Neural cell (in vitro differentiated cells): ENCODE measurements around the gene SERPINA3.
"Not testable (repeated sequence)": the region's sequence is repeated elsewhere in the genome, so short reads cannot be mapped to it uniquely, and the experiment has no call there.

Experiments
- EP300 ChIP-seq: fragments of 450-650 bp; conservative IDR thresholded peaks from 2 replicates; pipeline ENCODE4 v1.6.1; 2014; ENCODE audit warnings: antibody characterized with exemption, mild to moderate bottlenecking, moderate library complexity; ENCODE audit not compliant: poor library complexity, severe bottlenecking
- EZH2 ChIP-seq: fragments of 200-600, 300-800 bp; shearing (Covaris generic), sonication (generic); IDR thresholded peaks from 2 replicates; pipeline ENCODE4 v1.6.1; 2014; ENCODE audit warnings: antibody characterized with exemption, low read length, borderline replicate concordance, mild to moderate bottlenecking; ENCODE audit not compliant: insufficient read depth, poor library complexity, severe bottlenecking
- POLR2AphosphoS5 ChIP-seq: IDR thresholded peaks from 2 replicates; pipeline ENCODE4 v1.6.1; 2012
- RAD21 ChIP-seq: fragments of 450-650 bp; conservative IDR thresholded peaks from 2 replicates; pipeline ENCODE4 v1.6.1; 2014; ENCODE audit warnings: antibody characterized with exemption, mild to moderate bottlenecking, moderate library complexity
- REST ChIP-seq: IDR thresholded peaks from 2 replicates; pipeline ENCODE4 v1.6.1; 2012; ENCODE audit warnings: borderline replicate concordance
- SMC3 ChIP-seq: fragments of 450-650 bp; conservative IDR thresholded peaks from 2 replicates; pipeline ENCODE4 v1.6.1; 2014; ENCODE audit warnings: antibody characterized with exemption, mild to moderate bottlenecking, moderate library complexity; ENCODE audit not compliant: poor library complexity
- TAF1 ChIP-seq: IDR thresholded peaks from 2 replicates; pipeline ENCODE4 v1.6.1; 2012; ENCODE audit warnings: low read depth
- TF ChIP-seq, protein P1 (sequence below): fragments of 450-650 bp; IDR thresholded peaks from 2 replicates; pipeline ENCODE4 v1.5.1; 2014; ENCODE audit warnings: antibody characterized with exemption, mild to moderate bottlenecking, moderate library complexity; ENCODE audit not compliant: poor library complexity, severe bottlenecking

GRCh38 chr14:94637814-94638213 is 25.6 kb downstream of the SERPINA3 start:
- TF ChIP-seq EZH2, EP300, RAD21, POLR2AphosphoS5, SMC3, TAF1, REST: not testable (repeated sequence)
- TF ChIP-seq, protein P1, sequence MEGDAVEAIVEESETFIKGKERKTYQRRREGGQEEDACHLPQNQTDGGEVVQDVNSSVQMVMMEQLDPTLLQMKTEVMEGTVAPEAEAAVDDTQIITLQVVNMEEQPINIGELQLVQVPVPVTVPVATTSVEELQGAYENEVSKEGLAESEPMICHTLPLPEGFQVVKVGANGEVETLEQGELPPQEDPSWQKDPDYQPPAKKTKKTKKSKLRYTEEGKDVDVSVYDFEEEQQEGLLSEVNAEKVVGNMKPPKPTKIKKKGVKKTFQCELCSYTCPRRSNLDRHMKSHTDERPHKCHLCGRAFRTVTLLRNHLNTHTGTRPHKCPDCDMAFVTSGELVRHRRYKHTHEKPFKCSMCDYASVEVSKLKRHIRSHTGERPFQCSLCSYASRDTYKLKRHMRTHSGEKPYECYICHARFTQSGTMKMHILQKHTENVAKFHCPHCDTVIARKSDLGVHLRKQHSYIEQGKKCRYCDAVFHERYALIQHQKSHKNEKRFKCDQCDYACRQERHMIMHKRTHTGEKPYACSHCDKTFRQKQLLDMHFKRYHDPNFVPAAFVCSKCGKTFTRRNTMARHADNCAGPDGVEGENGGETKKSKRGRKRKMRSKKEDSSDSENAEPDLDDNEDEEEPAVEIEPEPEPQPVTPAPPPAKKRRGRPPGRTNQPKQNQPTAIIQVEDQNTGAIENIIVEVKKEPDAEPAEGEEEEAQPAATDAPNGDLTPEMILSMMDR = not testable (repeated sequence)
